Chondrocyte (in vitro differentiated cells): Measurements from ENCODE around the gene LY9. TPM values are rescaled to one million over a fixed set of nuclear protein-coding genes. Genes with fewer than 3 reads are reported as not detected.

Experiments used
- DNase-seq: peaks from one replicate; pipeline ENCODE4 v3.0.0; 2021; ENCODE audit warnings: mixed read lengths, low spot score
- H3K27ac Mint-ChIP-seq: one replicate; pipeline ENCODE4 v1.8.0; 2021; ENCODE audit warnings: mild to moderate bottlenecking, moderate library complexity, mixed read lengths; ENCODE audit not compliant: unreplicated experiment
- H3K27me3 Mint-ChIP-seq: 2 replicates; pipeline ENCODE4 v1.8.0; 2021; ENCODE audit warnings: low read depth, mixed read lengths
- H3K36me3 Mint-ChIP-seq: 2 replicates; pipeline ENCODE4 v1.8.0; 2021; ENCODE audit warnings: low read depth, mixed read lengths
- H3K4me1 Mint-ChIP-seq: 2 replicates; pipeline ENCODE4 v1.8.0; 2021; ENCODE audit warnings: low read depth, mild to moderate bottlenecking, mixed read lengths
- H3K4me3 Mint-ChIP-seq: one replicate; pipeline ENCODE4 v1.8.0; 2021; ENCODE audit warnings: mild to moderate bottlenecking, moderate library complexity, mixed read lengths; ENCODE audit not compliant: unreplicated experiment
- H3K9me3 Mint-ChIP-seq: 2 replicates; pipeline ENCODE4 v1.8.0; 2021; ENCODE audit warnings: low read depth, mixed read lengths
- total RNA-seq: library from RNA; stranded (reverse); gene quantifications from 3 replicates; pipeline ENCODE4 v1.2.1, GENCODE V29; 2021
- TF ChIP-seq, protein P1 (sequence below): fragments of 200-600 bp; sonication (generic); IDR thresholded peaks from 2 replicates; pipeline ENCODE4 v1.5.0; 2021; ENCODE audit warnings: antibody characterized with exemption, mild to moderate bottlenecking, moderate library complexity

Gene LY9
- total RNA-seq, 1 donor from 2014 or later: not detected

DNA sequence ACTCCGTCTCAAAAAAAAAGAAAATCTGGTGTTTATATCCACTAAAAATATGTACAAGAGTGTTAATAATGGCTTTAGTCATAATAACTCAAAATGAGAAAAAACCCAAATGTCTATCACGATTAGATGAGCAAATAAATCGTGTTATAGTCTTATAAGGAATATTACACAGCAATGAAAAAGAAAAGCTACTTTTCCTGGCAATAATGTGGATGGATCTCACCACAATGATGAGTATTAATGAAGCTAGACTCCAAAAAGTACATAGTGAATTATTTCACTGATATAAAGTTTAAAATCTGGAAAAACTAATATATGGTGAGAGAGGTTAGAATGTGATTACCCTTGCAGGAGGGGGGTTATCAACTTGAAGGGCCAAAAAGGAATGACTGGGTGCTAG, 57.0 kb downstream of the LY9 start:
- TF ChIP-seq, protein P1, sequence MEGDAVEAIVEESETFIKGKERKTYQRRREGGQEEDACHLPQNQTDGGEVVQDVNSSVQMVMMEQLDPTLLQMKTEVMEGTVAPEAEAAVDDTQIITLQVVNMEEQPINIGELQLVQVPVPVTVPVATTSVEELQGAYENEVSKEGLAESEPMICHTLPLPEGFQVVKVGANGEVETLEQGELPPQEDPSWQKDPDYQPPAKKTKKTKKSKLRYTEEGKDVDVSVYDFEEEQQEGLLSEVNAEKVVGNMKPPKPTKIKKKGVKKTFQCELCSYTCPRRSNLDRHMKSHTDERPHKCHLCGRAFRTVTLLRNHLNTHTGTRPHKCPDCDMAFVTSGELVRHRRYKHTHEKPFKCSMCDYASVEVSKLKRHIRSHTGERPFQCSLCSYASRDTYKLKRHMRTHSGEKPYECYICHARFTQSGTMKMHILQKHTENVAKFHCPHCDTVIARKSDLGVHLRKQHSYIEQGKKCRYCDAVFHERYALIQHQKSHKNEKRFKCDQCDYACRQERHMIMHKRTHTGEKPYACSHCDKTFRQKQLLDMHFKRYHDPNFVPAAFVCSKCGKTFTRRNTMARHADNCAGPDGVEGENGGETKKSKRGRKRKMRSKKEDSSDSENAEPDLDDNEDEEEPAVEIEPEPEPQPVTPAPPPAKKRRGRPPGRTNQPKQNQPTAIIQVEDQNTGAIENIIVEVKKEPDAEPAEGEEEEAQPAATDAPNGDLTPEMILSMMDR: no peak
- H3K27ac Mint-ChIP-seq: no peak overlapping the region
- H3K9me3 Mint-ChIP-seq: peaks cover 2% of the 10 kb centered on the region
- no peaks in the 10 kb centered on the region for H3K36me3 Mint-ChIP-seq
- H3K4me1 Mint-ChIP-seq: no peaks in the 10 kb centered on the region
- no peak overlapping the region for H3K4me3 Mint-ChIP-seq
- no peak for DNase-seq
- peaks cover 8% of the 10 kb centered on the region for H3K27me3 Mint-ChIP-seq

DNA sequence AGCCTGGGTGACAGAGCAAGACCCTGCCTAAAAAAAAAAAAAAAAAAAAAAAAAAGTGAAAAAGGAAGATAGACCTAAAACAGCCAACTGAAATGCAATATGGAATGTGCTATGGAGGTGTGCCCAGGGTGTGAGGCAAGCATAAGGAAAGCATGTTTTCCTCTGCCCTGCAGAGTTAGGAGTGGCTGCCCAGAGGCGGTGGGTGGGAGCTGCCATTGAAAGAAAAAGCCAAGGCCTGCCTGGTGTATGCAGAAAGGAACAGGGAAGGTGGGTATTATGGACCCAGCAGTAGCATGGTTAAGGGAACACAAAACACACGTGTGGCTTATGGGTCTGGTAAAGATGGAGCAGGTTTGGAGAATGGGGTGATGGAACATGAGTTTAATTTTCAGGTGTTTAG, 57.8 kb downstream of the LY9 start:
- Mint-ChIP-seq H3K4me1 (no peaks in the 10 kb centered on the region), H3K27ac (no peak overlapping the region)
- no peak for DNase-seq

DNA sequence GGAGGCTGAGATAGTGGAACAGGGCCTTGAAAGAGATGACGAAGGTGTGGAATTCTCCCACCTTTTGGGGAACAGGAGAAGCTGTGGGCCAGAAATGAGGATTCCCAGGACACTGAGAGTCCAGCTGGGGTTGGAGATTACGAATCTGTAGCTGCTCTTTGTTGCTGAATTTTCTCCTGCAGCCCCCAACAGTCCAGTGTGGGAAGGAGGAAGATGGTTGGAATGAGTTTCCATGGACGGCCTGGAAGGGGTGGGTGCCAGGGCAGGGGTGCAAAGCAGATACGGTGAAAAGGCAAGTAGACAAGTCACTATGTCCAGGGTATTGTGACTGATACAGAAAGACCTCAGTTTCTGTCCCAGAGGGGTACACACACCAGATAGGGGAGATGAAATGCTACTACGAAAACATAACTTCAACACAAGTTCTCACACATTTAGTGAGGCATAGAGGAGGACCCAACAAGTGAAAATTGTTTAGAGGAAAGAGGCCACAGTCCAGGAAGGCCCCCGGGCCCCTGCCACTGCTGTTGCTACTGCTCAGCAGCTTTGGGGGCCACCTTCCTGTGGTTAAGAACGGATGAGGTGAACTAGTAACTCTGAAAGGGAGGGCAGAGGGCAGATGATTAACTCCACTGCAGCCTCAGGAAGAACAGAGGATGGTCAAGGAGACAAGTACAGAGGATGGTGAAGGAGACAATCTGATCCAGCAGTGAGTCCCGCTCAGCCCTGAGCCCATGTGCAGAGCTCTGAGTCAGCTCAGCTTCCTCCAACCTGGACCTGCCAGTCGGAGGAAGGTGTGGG, 59.4 kb downstream of the LY9 start:
- DNase-seq: no peak
- Mint-ChIP-seq H3K4me1 (no peaks in the 10 kb centered on the region), H3K36me3 (no peaks in the 10 kb centered on the region), H3K27me3 (peaks cover 1% of the 10 kb centered on the region), H3K9me3 (no peaks in the 10 kb centered on the region), H3K4me3 (no peak overlapping the region), H3K27ac (no peak overlapping the region)
- TF ChIP-seq, protein P1: no peak

More for the DNA sequence above, 57.8 kb downstream of the LY9 start:
- H3K4me3 Mint-ChIP-seq: no peak overlapping the region
- TF ChIP-seq, protein P1: no peak
- peaks cover 4% of the 10 kb centered on the region for H3K27me3 Mint-ChIP-seq
- H3K9me3 Mint-ChIP-seq: no peaks in the 10 kb centered on the region
- no peaks in the 10 kb centered on the region for H3K36me3 Mint-ChIP-seq

DNA sequence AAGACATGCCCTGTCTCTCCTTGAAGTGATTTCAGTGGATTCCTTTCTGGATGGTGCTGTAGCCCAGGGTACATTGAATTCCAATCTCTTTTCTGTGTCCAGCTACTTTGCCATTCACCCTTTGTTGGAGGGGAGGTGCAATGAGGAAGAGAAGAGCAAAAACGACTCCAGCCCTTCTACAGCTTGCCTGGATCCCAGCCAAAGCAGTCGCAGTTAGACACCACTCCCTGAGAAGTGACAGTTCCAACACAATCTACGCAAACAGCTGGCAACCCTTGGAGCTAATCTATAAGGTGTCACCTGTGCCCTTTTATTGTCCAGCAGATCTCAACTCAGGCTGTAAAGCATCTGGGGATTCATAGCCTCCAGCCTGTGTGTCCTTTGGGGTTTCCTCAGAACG, 62.1 kb downstream of the LY9 start:
- H3K27ac Mint-ChIP-seq: no peak overlapping the region
- no peaks in the 10 kb centered on the region for H3K4me1 Mint-ChIP-seq
- TF ChIP-seq, protein P1: no peak

DNA sequence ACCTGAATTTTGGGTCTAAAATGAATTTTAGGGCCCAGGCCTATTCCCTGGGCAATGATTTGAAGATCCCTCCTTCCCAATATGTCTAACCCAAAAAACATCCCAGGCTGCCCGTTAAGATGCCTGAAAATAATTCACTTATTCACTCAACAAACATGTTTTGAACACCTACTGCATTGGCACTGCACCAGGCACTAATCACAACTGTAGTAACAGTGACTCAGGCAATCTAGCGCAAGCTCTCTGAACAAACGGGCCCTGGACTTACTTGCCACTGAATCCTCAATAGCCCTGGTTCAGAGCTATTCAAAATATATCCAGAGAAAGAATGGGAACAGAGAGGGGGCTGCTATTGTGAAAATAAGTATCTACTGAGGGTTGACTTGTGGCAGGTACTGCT, 62.5 kb downstream of the LY9 start:
- H3K9me3 Mint-ChIP-seq: no peaks in the 10 kb centered on the region
- TF ChIP-seq, protein P1: no peak
- H3K4me1 Mint-ChIP-seq: no peaks in the 10 kb centered on the region
- peaks cover 4% of the 10 kb centered on the region for H3K27me3 Mint-ChIP-seq
- H3K27ac Mint-ChIP-seq: no peak overlapping the region
- H3K4me3 Mint-ChIP-seq: no peak overlapping the region
- H3K36me3 Mint-ChIP-seq: no peaks in the 10 kb centered on the region
- no peak for DNase-seq

More for the DNA sequence above, 62.1 kb downstream of the LY9 start:
- Mint-ChIP-seq H3K9me3 (no peaks in the 10 kb centered on the region), H3K36me3 (no peaks in the 10 kb centered on the region), H3K27me3 (peaks cover 4% of the 10 kb centered on the region), H3K4me3 (no peak overlapping the region)
- DNase-seq: no peak
